Spleen (tissue), 7 donors: ENCODE results near the gene DHRS2.
"Not testable (repeated sequence)": the region's sequence is repeated elsewhere in the genome, so short reads cannot be mapped to it uniquely, and the experiment has no call there.

ENCODE experiments used
- CTCF ChIP-seq, 11 experiments: fragments of 200-600 bp in 7 of 11; fragments of 450-650 bp in 4 of 11; sonication (generic) in 4 of 11; IDR thresholded peaks in 8 of 11; conservative IDR thresholded peaks in 3 of 11; 1 replicate in 7 of 11; 2 replicates in 4 of 11; pipeline versions ENCODE4 v1.4.0 to v1.8.0; 2016 to 2021; ENCODE audit warnings: antibody characterized with exemption in 11 of 11, inconsistent platforms in 4 of 11, mild to moderate bottlenecking in 1 of 11
- POLR2A ChIP-seq, 3 donors: fragments of 450-650 bp; IDR thresholded peaks; one replicate each; pipeline ENCODE4 v1.5.1; 2017; ENCODE audit warnings: antibody characterized with exemption in 3 of 3, mild to moderate bottlenecking in 1 of 3
- POLR2AphosphoS5 ChIP-seq, 3 donors: sonication (generic); formaldehyde crosslinking; IDR thresholded peaks; one replicate each; pipeline ENCODE4 v1.5.1; 2017; ENCODE audit warnings: antibody characterized with exemption in 3 of 3
- donor health status: DM: no; HTN: no; CAD: no; lungs with moderate emphysema.
- donor health status: DM: no; HTN: no; CAD: no.
- donor health status: DM: no; HTN: no; CAD: no.

GRCh38 chr14:23609411-23610089, 26.6 kb upstream of the DHRS2 start:
- not testable (repeated sequence) for TF ChIP-seq POLR2A (IDR thresholded peaks at IDR 0.05); CTCF (IDR thresholded peaks at IDR 0.05 in 8 of 11, conservative IDR thresholded peaks at IDR 0.05 in 3 of 11); POLR2AphosphoS5 (IDR thresholded peaks at IDR 0.05)
